Kasumi-1 (cell line): Measurements from ENCODE around the gene SLC34A1.

ENCODE experiments used
- DNase-seq, 2 experiments: peaks; one replicate each; lab custom pipeline; 2025; lab: John Stamatoyannopoulos, UW

The SLC34A1 gene

DNA sequence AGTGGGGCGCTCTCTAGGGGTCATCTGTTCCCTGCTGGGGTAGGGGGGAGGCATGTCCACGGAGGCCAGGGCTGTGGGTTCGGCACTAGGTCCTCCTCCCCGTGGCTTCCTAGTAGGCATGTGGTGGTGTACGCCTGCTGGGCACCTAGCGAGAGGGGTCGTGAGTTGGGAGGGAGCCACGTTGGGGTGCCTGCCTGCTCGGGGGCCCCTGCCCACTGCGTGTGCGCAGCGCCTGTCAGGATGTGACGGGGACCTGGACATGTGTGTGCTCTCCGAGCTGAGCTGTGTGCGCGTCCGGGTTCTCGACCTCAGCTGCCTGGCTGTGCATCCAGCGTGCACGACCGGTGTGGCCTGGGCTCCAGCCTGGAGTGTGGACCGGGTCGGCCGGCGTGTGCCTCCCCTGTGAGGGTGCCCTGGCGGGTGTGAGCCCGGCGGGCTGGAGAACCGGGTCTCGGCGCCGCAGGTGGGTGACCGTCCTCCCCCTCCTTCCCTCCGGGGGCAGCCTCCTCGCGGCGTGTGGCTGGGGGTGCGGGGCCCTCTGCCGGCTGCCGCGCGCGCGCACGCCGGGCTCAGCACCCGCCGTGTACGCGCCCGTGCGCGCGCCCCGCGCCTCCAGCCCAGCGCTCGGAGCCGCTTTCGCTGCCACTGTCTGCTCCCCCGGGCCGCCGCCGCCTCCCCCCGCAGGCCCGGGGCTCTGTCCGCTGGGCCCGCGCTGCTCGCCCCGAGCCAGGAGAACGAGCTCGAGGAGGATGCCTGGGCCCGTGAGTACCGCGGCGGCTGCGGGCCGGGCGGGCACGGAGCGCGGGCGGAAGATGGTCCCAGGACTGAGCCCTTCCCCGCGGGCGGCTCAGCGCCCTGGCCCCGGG, 62.2 kb downstream of the SLC34A1 start, which contains the start of gene PRR7:
Gene PRR7 (plus strand): TSS at position 615 of the 866 bp plus-strand sequence. CDS start 8,254 bp downstream, outside the sequence.
- DNase-seq = peak; percentile 53 to 57

DNA sequence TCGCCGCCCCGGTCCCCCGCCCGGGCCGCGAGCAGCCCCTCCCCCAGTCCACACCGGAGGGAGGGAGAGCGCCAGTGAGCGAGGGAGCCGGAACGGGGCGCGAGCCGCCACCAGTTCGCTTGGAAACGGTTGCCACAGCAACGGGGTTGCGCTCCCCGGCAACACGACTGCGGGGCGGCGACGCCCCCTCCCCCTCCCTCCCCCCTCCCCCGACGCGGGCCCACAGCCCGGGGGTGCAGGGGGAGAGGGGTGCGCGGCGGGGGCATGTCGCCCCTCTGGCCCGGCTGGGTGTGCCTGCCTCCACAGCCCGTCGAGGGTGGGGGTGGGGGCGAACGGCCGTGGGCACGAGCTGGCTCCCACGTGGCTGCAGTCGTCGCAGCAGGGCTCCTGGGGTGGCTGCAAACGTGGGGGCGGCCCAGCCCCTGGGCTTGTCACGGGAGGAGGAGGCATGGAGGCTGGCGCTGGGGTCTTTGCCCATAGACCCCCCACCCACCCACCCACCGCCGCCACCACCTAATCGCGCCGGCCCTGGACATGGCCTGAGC, 62.9 kb downstream of the SLC34A1 start:
- peak in 1 of 2 experiments; percentile 27 for DNase-seq

DNA sequence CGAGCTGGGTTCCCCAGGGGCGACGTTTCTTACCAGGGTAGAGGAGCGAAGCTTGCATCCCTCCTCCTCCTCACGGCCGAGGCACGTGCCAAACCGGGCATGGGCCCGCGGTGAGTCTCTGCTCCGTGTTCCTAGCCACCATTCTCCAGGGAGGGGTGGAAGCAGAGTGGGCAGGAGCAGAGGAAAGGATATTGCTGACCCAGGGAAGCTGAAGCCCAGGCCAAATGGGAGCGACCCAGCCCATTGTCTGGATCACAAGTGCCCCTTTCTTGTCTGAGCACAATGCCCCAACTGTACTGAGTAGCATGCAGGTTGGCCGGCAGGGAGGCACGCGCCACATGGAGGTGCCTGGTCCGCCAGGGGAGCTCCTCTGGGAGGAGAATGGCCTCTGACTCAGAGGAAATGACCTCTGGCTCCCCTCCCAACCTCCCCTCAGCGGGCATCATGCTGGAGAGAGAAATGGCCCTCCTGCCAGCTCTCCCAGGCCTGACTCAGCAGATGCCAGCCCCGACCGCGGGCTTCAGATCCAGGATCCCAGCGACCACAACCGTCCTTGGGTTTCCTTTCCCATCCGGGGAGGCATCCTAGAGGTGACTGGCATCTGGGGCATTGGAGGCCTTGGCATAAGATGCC, 63.5 kb downstream of the SLC34A1 start:
- DNase-seq = no peak
